ENCODE data around the gene CHRNE.

Gene CHRNE

GRCh38 chr17:4900231-4901107 lies 2.4 kb downstream of the CHRNE start:
- FAIRE-seq: peak; percentile 84
- TF ChIP-seq POLR2A (IDR thresholded peaks at IDR 0.05; ENCODE audit: low read depth, low read length): no peak
- TF ChIP-seq POLR2AphosphoS5 (IDR thresholded peaks at IDR 0.05; ENCODE audit: low read depth, low read length): no peak
- TF ChIP-seq TAF1 (IDR thresholded peaks at IDR 0.05; ENCODE audit: borderline replicate concordance, low read depth, low read length): no peak
- peak; percentile 42 for DNase-seq (ENCODE audit: insufficient read length)

DNA sequence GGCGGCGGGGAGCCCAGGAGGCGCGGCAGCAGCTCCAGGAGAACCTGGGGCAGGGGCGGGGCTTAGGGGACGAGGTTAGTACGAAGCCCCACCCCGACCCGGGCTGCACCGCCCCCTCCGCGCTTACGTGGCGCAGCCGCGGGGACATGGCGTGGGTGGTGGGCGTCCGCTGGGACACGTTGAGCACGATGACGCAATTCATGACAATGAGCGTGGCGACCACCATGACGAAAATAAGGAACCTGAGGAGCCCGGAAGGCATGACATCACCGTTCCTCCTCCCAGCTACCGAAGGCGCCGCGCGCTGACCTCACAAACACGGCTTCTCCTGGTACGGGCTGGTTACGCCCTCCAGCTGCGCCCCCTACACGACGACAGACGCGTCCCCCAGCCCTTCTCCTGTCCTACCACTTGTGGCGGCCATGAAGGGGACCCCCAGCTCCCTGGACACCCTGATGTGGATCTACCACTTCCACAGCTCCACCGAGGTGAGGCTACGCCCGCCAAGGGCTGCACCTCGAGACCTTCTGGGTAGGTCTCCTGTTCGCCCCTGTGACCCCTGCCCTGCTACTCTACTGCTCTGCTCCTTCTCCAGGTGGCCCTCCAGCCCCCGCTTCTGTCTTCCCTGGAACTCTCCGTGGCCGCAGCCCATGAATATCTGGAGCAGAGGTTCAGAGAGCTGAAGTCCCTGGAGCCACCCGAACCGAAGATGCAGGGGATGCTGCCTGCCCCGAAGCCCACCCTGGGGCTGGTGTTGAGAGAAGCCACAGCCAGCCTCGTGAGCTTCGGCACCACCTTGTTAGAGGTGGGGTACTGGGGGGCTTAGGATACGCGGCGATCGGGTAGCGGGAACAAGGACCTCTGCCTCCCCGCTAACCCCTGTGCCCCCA lies 3.3 kb downstream of the CHRNE start, which contains the start of gene C17orf107:
Gene C17orf107 (plus strand): TSS at position 196 of the 890 bp plus-strand sequence. CDS start 227 bp downstream, at position 423.
- TF ChIP-seq POLR2AphosphoS5 (IDR thresholded peaks at IDR 0.05; ENCODE audit: low read depth, low read length) (no peak), POLR2A (IDR thresholded peaks at IDR 0.05; ENCODE audit: low read depth, low read length) (no peak), TAF1 (IDR thresholded peaks at IDR 0.05; ENCODE audit: borderline replicate concordance, low read depth, low read length) (no peak)
- peak; percentile 88 for FAIRE-seq
- peak; percentile 82 for DNase-seq (ENCODE audit: insufficient read length)

- DNase-seq (ENCODE audit: insufficient read length): peak; percentile 4
- no peak for FAIRE-seq
- no peak for TF ChIP-seq TAF1 (IDR thresholded peaks at IDR 0.05; ENCODE audit: borderline replicate concordance, low read depth, low read length)
- no peak for TF ChIP-seq POLR2AphosphoS5 (IDR thresholded peaks at IDR 0.05; ENCODE audit: low read depth, low read length)
- TF ChIP-seq POLR2A (IDR thresholded peaks at IDR 0.05; ENCODE audit: low read depth, low read length): no peak
Observed at GRCh38 chr17:4898927-4899326, 4.0 kb downstream of the CHRNE start.

DNA sequence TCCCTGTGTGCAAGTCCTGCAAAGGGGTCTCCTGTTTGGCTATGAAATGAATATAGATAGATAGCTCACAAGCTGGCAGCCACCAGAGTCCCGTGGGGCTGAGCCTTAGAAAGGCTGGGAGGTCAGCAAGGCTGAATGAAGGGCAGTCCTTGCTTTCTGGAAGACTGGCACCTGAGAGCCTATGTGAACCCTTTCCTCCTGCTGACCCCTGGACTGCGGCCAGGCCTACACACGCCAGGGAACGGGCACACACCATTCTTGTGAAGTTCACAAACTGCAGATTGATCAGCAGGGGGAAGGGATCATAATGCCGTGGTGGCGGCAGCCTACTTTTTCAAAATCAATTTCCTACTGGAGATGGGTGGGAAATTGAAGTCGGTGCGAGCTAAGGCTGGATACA lies 4.5 kb downstream of the CHRNE start:
- TF ChIP-seq POLR2AphosphoS5 (IDR thresholded peaks at IDR 0.05; ENCODE audit: low read depth, low read length) (no peak), TAF1 (IDR thresholded peaks at IDR 0.05; ENCODE audit: borderline replicate concordance, low read depth, low read length) (no peak), POLR2A (IDR thresholded peaks at IDR 0.05; ENCODE audit: low read depth, low read length) (no peak)
- FAIRE-seq: no peak

GRCh38 chr17:4897785-4898184 lies 5.1 kb downstream of the CHRNE start:
- TF ChIP-seq POLR2AphosphoS5 (IDR thresholded peaks at IDR 0.05; ENCODE audit: low read depth, low read length) (no peak), POLR2A (IDR thresholded peaks at IDR 0.05; ENCODE audit: low read depth, low read length) (no peak), TAF1 (IDR thresholded peaks at IDR 0.05; ENCODE audit: borderline replicate concordance, low read depth, low read length) (no peak)
- DNase-seq (ENCODE audit: insufficient read length) (no peak), FAIRE-seq (no peak)

More for the DNA sequence above, 4.5 kb downstream of the CHRNE start:
- no peak for DNase-seq (ENCODE audit: insufficient read length)

GRCh38 chr17:4897198-4897687 lies 5.7 kb downstream of the CHRNE start:
- no peak for FAIRE-seq
- peak; percentile 9 for DNase-seq (ENCODE audit: insufficient read length)
- TF ChIP-seq POLR2A (IDR thresholded peaks at IDR 0.05; ENCODE audit: low read depth, low read length): no peak
- TF ChIP-seq POLR2AphosphoS5 (IDR thresholded peaks at IDR 0.05; ENCODE audit: low read depth, low read length): no peak
- no peak for TF ChIP-seq TAF1 (IDR thresholded peaks at IDR 0.05; ENCODE audit: borderline replicate concordance, low read depth, low read length)

DNA sequence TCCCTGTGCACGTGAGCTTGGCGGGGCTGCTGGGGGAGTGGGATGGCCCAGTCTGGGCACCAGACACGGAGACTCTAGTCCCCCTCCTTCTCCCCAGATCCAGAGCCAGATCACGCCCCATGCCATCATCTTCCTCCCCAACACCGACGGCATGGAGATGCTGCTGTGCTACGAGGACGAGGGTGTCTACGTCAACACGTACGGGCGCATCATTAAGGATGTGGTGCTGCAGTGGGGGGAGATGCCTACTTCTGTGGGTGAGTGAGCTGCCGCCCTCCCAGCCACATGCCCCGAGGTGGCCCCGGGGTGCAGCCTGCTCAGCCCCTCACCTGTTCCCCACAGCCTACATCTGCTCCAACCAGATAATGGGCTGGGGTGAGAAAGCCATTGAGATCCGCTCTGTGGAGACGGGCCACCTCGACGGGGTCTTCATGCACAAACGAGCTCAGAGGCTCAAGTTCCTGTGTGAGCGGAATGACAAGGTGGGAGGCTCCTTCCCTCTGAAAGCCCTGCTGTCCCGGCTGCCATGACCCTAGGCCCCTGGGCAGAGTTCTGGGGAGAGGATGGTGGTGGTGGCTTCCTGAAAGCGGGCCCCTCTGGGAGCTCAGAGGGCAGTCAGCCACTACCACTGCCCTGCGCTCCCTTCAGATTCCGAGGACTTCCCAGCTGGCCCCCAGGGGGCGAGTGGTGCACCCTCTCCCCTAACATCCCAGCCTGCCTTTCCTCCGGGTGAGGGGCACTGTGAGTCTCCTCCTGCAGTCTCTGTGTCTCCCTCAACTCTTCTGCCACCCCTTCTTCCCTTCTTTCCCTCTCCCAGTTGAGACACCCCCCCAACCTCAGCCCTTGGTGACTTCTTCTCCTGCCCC lies 6.3 kb downstream of the CHRNE start:
- no peak for TF ChIP-seq TAF1 (IDR thresholded peaks at IDR 0.05; ENCODE audit: borderline replicate concordance, low read depth, low read length)
- no peak for TF ChIP-seq POLR2A (IDR thresholded peaks at IDR 0.05; ENCODE audit: low read depth, low read length)
- no peak for TF ChIP-seq POLR2AphosphoS5 (IDR thresholded peaks at IDR 0.05; ENCODE audit: low read depth, low read length)
- FAIRE-seq: no peak
- peak; percentile 10 for DNase-seq (ENCODE audit: insufficient read length)

DNA sequence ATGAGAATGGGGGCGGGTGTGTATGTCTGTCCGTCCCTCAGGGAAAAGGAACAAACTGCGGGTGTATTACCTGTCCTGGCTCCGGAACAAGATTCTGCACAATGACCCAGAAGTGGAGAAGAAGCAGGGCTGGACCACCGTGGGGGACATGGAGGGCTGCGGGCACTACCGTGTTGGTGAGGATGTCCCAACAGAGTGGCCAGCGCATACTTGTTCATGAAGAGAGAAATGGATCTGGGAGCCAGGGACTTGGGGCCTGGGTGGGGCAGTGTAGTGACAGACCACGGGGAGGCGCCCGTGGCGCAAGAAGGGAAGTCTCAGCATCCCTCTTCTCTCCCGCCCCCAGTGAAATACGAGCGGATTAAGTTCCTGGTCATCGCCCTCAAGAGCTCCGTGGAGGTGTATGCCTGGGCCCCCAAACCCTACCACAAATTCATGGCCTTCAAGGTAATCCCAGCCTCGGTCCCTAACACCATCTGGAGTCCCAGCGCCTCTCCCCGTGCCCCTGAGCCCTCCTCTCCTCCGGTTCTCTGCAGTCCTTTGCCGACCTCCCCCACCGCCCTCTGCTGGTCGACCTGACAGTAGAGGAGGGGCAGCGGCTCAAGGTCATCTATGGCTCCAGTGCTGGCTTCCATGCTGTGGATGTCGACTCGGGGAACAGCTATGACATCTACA lies 7.1 kb downstream of the CHRNE start:
- no peak for FAIRE-seq
- TF ChIP-seq POLR2A (IDR thresholded peaks at IDR 0.05; ENCODE audit: low read depth, low read length) (no peak), POLR2AphosphoS5 (IDR thresholded peaks at IDR 0.05; ENCODE audit: low read depth, low read length) (no peak), TAF1 (IDR thresholded peaks at IDR 0.05; ENCODE audit: borderline replicate concordance, low read depth, low read length) (no peak)
- peak; percentile 11 for DNase-seq (ENCODE audit: insufficient read length)

- FAIRE-seq (no peak), DNase-seq (ENCODE audit: insufficient read length) (no peak)
- TF ChIP-seq POLR2A (IDR thresholded peaks at IDR 0.05; ENCODE audit: low read depth, low read length): no peak
- TF ChIP-seq POLR2AphosphoS5 (IDR thresholded peaks at IDR 0.05; ENCODE audit: low read depth, low read length): no peak
- TF ChIP-seq TAF1 (IDR thresholded peaks at IDR 0.05; ENCODE audit: borderline replicate concordance, low read depth, low read length): no peak
Observed at GRCh38 chr17:4895121-4895520, 7.8 kb downstream of the CHRNE start.
